Stimulated activated CD8-positive, alpha-beta memory T cell treated with anti-CD3 and anti-CD28 coated beads, Interleukin-12 subunit alpha, Interleukin-12 subunit beta, amount 100 ng/mL, for 24 hours (primary cell): ENCODE results near the gene FABP7.
"Not testable (repeated sequence)": the region's sequence is repeated elsewhere in the genome, so short reads cannot be mapped to it uniquely, and the experiment has no call there.

Source experiments
- DNase-seq: peaks from one replicate; pipeline ENCODE4 v3.0.0-alpha.2; 2020; ENCODE audit errors: extremely low read depth

The FABP7 gene

GRCh38 chr6:122779667-122780066 is at the start of gene FABP7:
Gene FABP7, plus strand, starts transcription at chr6:122779716. Its CDS starts 79 bp downstream, at chr6:122779795.
- no peak for DNase-seq

- DNase-seq, result no peak
These were observed 49.2 kb upstream of the FABP7 start for GRCh38 chr6:122730334-122730733.

- DNase-seq, result no peak
These were observed 48.6 kb upstream of the FABP7 start for GRCh38 chr6:122730775-122731386.

DNA sequence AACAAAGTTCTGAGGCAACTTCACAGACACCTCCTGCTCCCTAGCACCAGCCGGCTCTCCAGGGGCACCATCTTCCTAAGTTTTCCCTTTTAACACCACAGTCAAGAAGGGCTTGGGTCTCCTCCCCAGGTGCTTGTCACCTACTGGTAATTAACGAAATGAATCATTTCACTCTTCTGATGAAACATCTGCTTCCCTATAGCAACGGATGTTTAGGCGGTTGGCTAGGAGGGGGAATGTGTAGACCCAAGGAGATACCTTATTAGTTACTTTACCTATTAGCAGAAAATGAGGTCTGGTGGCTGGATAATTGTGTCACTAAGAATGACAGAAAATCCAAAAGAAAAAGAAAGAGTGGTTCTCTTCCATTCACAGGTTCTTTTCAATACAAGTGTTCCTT is 46.3 kb upstream of the FABP7 start:
- no peak for DNase-seq

- DNase-seq, result no peak
These were observed 44.8 kb upstream of the FABP7 start for GRCh38 chr6:122734529-122735395.

- DNase-seq, result no peak
These were observed 43.9 kb upstream of the FABP7 start for GRCh38 chr6:122735582-122735981.

GRCh38 chr6:122736163-122736562 is 43.4 kb upstream of the FABP7 start:
- DNase-seq, result no peak

DNA sequence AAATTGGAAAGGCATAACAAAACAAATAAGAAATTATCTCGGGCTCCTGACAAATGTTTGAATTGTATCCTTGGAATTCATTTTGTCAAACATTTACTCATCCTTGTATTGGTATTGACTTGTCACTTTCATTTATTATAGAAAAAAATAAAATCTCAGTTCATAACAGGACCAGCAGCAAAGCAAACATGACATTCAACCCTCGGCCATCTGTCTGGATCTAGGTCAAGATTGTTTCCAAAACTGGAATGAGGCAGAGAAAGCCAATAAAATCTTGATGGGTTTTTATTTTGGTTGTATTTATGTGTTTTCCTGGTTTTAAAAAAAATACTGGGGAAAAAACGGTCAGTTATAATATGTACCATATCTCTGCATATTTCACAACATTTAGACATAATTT is 42.9 kb upstream of the FABP7 start:
- no peak for DNase-seq

DNA sequence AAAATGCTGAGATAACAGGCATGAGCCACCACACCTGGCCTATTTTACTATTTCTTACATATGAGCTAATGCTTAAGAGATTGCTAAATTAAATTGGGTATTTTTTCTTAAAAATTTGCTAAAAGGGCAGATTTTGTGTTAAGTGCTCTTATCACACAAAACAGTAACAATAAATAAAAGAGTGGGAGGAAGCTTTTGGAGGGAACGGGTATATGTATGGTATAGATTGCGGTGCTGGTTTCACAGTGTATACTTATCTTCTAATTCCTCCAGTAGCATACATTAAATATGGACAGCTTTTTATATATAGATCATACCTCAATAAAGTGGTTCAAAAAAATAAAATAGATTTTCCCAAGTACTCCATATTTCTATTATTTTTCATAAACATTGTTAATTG is 39.4 kb upstream of the FABP7 start:
- DNase-seq, result no peak

GRCh38 chr6:122740936-122741335 is 38.6 kb upstream of the FABP7 start:
- DNase-seq, result no peak

- DNase-seq, result not testable (repeated sequence)
These were observed 35.3 kb upstream of the FABP7 start for GRCh38 chr6:122744247-122744646.

DNA sequence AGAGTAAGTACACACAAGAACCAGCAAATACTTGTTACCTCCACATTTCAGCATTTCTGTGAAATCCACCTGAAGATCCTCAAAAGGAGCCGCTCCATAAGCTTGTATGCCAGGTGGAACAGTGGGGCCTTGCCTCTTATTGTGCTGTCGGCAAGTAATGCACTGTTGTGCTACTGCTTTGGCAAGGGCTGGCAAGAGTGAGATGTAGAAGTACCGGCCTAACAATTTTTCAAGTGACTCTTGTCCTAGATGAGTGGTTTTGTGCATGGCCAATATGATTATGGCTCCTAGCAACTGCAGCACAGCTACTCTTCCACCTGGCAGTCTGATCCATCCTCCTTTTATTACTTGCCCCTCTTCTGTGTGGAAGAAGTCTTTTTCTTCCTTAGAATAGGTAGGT is 34.7 kb upstream of the FABP7 start:
- not testable (repeated sequence) for DNase-seq

DNA sequence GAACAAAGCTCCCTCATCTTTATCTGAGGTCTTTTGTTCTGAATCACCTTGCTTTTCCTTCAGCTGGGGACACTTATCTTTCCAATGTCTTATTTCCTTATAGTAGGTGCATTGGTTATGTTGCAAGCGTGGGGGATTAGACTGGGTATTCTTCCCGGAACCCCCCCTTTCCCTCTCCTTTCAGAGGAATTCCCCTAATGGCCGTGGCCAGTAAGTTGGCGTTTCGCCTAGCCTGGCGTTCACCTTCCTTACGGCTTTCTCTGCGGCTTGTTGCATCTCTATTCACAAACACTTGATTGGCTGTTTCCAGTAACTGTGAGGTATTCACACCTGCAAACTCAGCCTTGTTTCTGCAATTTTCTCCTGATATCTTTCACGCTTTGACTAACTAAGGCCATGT is 32.8 kb upstream of the FABP7 start:
- DNase-seq, result no peak

DNA sequence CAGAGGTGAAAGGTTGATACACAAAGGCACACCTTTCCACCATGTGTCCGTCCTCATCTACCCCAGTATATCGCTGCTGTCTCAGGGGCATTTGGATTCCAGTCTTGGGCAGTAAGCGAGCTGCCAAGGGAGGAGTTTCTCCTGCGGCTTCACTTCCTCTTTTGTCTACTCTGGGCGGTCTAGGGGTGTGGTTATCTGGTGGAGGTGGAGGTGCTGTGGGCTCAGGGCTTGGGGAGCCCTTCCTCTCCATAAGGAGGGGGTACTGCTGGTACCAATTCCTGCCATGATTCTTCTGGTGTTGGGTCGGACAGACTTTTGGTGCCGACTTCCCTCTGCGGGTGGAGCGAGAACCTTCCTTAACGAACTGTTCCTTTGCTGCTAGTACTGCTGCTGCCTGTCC is 31.9 kb upstream of the FABP7 start:
- DNase-seq, result no peak

DNA sequence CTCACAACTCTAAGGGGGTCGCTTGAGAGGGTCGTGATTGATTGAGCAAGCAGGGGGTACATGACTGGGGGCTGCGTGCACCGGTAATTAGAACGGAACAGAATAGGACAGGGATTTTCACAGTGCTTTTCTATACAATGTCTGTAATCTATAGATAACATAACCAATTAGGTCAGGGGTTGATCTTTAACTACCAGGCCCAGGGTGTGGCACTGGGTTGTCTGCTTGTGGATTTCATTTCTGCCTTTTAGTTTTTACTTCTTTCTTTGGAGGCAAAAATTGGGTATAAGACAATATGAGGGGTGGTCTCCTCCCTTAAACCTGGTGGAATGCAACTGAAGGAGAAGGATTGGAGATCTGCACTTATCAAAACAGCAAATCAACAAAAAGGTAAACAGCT is 30.6 kb upstream of the FABP7 start:
- DNase-seq, result not testable (repeated sequence)

DNA sequence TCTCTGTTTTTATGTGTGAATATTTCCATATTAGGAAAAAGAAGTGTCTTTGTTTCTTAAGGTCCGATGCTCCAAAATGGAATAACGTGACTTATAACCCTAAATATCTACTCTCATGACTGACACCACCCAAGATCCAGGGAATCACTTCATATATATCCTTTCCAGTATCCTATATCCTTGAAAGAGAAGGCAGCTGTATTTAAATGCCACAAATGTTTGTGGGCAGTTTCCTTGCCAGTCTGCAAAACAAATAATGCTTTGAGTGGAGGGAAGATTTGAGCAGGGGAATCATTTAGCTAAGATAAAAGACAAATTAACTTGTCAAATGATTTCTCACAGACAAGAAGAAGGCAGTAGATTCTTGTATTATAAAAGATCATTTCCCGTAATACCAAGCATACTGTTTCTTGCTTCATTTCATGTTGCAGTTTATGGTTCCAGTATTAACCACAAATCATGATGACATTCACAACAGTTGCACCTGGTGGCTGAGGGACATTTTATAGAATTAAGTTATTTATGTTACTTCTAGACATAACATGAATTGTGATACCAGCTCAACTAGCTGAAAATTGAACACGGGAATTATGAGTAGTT is 30.0 kb upstream of the FABP7 start:
- no peak for DNase-seq

- no peak for DNase-seq
These were observed 28.2 kb upstream of the FABP7 start for GRCh38 chr6:122751326-122751725.

- no peak for DNase-seq
These were observed 27.1 kb upstream of the FABP7 start for GRCh38 chr6:122752459-122752858.

DNA sequence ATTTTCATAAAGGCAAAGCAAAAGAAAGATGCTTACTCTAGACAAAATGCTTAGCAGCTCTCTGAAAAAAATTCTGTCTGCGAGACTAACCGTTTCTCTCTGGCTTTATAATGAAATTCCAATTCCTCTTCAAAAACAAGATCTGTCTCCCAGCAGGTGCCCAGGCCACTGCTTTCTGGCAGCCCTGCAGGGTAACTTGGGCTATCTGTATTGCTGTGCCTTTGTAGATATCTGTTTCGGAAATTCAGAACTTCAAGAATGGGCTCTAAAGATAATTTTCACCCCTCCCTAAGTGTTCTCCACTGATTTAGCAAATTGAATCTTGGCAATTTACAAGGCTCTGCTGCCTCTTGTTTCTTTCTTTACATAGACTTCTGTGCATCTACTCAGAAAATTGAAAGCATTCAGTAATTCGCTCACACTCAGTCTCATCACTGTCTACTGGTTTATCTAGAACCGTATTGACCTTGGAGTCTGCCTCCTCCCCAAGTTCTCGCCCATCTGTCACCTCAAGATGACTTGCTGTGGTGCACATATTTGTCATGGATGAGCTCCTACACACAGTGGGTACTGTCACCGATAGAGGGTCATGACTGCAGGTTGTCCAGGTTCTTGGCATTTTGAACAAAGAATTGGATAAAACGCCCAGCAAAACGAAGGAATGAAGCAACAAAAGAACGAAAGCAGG is 26.4 kb upstream of the FABP7 start:
- no peak for DNase-seq

DNA sequence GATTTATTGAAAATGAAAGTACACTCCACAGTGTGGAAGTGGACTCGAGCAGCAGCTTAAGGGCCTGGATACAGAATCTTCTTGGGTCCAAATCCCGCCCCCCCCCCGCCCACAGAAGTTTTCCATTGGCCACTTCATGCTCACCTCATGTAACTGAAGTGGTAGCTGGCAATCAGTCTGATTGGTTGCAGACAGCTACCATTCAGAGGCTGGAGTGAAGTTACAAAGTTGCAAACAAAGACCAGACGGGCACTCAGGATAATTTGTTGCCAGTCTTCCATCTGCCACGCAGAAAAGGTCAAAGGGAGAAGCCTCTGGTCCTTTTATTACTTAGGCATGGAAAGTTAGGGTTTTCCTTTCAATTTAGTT is 25.8 kb upstream of the FABP7 start:
- DNase-seq, result no peak

- no peak for DNase-seq
These were observed 25.3 kb upstream of the FABP7 start for GRCh38 chr6:122754191-122754731.

DNA sequence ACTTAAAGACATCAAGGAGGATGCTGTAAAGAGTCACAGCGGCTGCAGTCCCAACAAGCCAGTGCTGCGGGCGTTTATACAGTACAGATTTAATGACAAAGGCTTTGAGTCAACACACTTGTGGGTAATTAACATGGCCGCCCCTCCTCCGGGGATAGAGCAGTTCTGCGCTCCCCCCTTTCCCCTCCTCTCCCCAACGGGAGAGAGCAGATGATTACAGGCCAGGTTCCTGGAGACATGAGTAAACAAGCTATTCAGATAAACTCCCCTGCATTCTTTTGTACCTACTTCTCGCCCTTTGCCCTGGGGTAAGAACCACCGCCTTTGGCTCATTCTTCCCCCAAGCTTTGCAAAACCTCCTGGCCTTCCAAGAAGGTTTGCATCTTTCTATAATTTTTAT is 23.6 kb upstream of the FABP7 start:
- no peak for DNase-seq
